GM18520 (cell line): ENCODE results near the gene ARPC1B.

Experiments
- ATAC-seq: cut with Tn5 transposase; IDR thresholded peaks from one replicate; pipeline ENCODE4 v1.9.1; 2021; ENCODE audit not compliant: unreplicated experiment

ARPC1B gene

DNA sequence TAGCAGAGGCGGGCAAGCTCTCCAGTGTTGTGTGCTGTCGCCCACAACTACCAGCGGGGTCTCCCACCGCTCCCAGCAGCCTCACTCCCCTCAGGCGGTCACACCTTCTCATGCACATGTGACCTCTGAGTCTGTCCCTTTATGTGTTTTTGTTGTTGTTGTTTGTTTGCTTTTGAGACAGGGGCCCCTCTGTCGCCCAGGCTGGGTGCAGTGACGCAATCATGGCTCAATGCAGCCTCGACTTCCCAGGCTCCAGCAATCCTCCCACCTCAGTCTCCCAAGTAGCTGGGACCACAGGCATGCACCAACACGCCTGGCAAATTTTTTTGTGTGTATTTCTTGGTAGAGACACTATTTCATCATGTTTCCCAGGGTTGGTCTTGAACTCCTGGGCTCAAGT, 65.7 kb downstream of the ARPC1B start:
- no peak for ATAC-seq
